BLaER1 (cell line): Measurements from ENCODE around the gene DDX31.
A peak's percentile ranks its signal among the peaks of the same experiment; 100 is the strongest.

Experiments used
- H3K27ac ChIP-seq: shearing (Covaris generic); formaldehyde crosslinking; 2 replicates; pipeline ENCODE4 v1.8.1; 2022
- H3K27me3 ChIP-seq: shearing (Covaris generic); formaldehyde crosslinking; 2 replicates; pipeline ENCODE4 v1.8.1; 2022
- H3K36me3 ChIP-seq: shearing (Covaris generic); formaldehyde crosslinking; 2 replicates; pipeline ENCODE4 v1.8.1; 2022
- H3K4me1 ChIP-seq: shearing (Covaris generic); formaldehyde crosslinking; 2 replicates; pipeline ENCODE4 v1.8.1; 2022
- H3K4me2 ChIP-seq: shearing (Covaris generic); formaldehyde crosslinking; 2 replicates; pipeline ENCODE4 v1.8.1; 2022
- H3K4me3 ChIP-seq: shearing (Covaris generic); formaldehyde crosslinking; 2 replicates; pipeline ENCODE4 v1.8.1; 2022
- H3K9ac ChIP-seq: shearing (Covaris generic); formaldehyde crosslinking; 2 replicates; pipeline ENCODE4 v1.8.1; 2022
- H3K9me3 ChIP-seq: shearing (Covaris generic); formaldehyde crosslinking; 2 replicates; pipeline ENCODE4 v1.8.1; 2022
- H4K20me1 ChIP-seq: shearing (Covaris generic); formaldehyde crosslinking; 2 replicates; pipeline ENCODE4 v1.8.1; 2022
- Cebpa-rat ChIP-seq: shearing (Covaris generic); IDR thresholded peaks from 2 replicates; pipeline ENCODE4 v1.8.1; 2022

Gene DDX31

DNA sequence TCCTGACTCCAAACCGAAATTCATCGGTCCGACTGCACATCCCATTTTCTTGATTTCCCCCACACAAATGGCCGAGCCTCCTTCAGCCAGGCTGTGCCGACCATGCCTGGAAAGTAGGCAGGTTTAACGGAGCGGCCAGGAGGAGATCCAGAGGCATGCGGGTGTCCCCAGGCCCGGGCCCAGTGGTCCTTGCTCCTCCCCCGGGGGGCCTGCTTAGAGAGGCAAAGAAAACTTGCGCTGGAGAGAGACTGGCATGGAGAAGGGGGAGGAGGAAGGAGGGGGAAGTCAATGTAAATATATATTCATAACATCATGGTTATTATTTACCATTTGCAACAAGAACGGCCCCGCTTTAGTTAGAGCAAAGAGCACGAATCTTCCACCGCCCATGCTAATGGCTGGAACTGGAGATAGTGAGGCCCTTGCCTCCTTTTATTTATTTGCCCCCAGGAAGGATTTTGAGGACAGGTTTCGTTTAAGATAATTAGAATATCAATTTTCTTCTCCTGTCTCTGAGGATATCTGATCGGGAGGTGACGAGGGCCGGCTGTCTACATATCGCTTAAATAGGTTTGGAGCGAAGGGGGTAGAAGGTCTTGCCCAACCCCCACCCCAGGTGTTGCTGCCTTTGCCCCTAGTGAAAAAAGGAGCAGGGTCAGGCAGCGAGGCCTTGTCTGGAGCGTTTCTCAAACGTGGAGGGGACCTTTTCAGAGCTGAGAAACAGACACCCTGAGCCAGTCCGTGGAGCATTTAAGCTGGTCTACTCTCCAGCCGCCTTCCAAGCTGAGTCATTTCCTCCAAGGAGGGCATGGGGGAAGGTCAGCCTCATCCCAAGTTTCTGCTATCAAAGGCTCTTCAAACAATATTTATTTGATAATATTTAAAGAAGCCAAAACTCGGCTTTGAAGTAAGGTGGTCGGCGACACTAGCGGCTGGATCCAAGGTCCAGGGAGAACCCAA is 84.9 kb downstream of the DDX31 start:
- TF ChIP-seq Cebpa-rat: no peak
- Histone ChIP-seq H3K27me3 (peaks cover 100% of the 10 kb centered on the region), H3K9ac (no peak overlapping the region), H3K4me2 (no peak overlapping the region), H3K27ac (no peak overlapping the region), H3K4me3 (no peak overlapping the region), H4K20me1 (peaks cover 98% of the 10 kb centered on the region), H3K4me1 (peaks cover 11% of the 10 kb centered on the region), H3K9me3 (no peaks in the 10 kb centered on the region; the same call in 1 of the 2 replicates), H3K36me3 (no peaks in the 10 kb centered on the region)

DNA sequence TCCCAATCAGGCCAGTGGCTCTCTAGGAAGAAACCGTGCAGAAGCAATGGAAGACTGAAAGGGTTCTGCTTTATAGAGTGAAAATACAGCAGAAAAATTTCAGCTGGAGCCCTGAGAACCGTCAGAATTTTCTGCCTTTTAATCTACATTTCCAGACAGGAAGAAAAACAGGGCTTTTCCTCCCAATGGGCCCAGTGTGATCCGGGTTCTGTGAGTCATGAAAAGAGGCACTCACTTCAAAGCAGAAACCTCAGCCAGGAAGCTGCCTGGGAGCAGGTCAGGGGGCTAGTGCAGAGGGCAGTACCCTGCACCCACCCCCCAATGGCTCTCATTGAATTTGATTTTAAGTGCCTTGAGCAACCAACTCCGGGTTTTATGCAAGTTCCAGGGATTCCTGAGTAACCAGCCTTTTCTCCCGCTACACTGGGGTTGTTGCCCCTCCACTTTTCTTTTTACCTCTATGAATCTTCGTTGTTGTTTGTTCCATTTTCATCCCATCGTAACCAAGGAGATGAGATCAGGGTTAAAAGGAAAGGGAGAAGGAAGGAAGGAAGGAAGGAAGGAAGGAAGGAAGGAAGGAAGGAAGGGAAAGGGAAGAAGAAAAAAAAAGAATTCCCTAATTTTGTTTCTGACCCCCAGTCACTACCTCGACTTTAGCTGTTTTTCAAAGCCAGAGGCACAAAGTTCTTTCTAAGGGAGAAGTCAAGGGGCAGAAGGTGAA is 86.0 kb downstream of the DDX31 start:
- Histone ChIP-seq H3K9ac (no peak overlapping the region), H3K4me2 (no peak overlapping the region), H3K9me3 (no peaks in the 10 kb centered on the region; the same call in 1 of the 2 replicates), H3K4me1 (peaks cover 11% of the 10 kb centered on the region), H4K20me1 (peaks cover 98% of the 10 kb centered on the region), H3K27ac (no peak overlapping the region), H3K4me3 (no peak overlapping the region), H3K27me3 (peaks cover 100% of the 10 kb centered on the region), H3K36me3 (no peaks in the 10 kb centered on the region)
- no peak for TF ChIP-seq Cebpa-rat

DNA sequence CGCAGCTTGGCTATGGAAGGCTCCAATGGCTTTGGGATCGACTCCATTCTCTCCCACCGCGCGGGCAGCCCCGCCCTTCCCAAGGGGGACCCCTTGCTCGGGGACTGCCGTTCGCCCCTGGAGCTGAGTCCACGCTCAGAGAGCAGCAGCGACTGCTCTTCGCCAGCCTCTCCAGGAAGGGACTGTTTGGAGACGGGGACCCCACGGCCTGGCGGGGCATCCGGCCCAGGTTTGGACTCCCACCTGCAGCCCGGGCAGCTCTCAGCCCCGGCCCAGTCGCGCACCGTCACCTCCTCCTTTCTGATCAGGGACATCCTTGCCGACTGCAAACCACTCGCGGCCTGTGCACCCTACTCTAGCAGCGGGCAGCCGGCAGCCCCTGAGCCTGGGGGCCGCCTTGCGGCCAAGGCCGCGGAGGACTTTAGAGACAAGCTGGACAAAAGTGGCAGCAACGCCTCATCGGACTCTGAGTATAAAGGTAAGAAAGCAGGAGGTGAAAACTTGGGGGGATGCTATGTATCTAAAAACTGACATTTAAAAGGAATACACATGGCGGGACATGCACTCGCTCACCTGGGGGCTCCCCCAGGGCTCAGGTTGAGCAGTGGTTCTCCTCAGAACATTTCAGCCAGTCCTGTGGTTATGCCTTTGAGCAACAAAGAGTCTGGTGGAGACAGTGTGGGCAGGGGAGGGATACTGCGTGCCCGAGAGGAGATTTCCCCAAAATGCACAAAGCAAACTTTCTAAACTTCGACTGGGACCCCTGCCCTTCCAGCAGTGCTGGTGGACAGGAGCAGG is 86.8 kb downstream of the DDX31 start:
- TF ChIP-seq Cebpa-rat: no peak
- H3K27me3 ChIP-seq: peaks cover 100% of the 10 kb centered on the region

DNA sequence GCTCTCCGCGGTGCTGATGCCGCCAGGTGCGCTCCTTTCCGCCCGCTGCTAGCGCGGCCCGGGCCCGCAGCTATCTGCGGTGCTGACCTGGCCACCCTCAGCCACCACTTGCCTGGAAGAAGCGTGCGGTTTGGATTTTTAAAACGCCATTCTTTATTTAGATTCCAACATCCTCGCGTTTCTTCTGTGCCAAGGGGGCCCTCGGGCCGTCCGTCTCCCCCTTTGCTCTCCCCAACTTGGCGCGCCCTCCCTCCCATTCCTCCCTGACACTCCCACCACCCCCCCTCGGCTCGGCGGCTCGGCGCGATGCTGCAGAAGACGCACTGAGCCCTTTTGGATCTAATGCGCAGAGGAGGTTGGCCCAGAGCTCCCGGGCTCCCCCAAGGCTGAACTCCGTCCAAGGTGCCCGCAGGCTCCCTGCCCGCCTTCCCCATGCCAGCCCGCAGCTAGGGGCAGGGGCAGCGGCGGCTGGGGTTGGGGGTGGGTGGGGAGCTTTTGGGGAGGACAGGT is 87.5 kb downstream of the DDX31 start, which contains the start of gene BARHL1:
Gene BARHL1, plus strand, starts transcription at position 331 of the 510 bp plus-strand sequence. CDS start 192 bp downstream, outside the sequence.
- no peaks in the 10 kb centered on the region for H3K36me3 ChIP-seq
- H3K9ac ChIP-seq: no peak within 1 kb of the TSS
- H3K27me3 ChIP-seq: peaks cover 100% of the 10 kb centered on the region
- peaks cover 11% of the 10 kb centered on the region for H3K4me1 ChIP-seq
- no peaks in the 10 kb centered on the region; the same call in 1 of the 2 replicates for H3K9me3 ChIP-seq
- H3K4me2 ChIP-seq: peak within 1 kb of the TSS; percentile 82
- H4K20me1 ChIP-seq: peaks cover 98% of the 10 kb centered on the region
- no peak within 1 kb of the TSS for H3K27ac ChIP-seq
- H3K4me3 ChIP-seq: peak within 1 kb of the TSS; percentile 55
- no peak for TF ChIP-seq Cebpa-rat

More for the DNA sequence above, 86.8 kb downstream of the DDX31 start:
- no peak overlapping the region for H3K4me3 ChIP-seq
- no peaks in the 10 kb centered on the region for H3K36me3 ChIP-seq
- H3K4me1 ChIP-seq: peaks cover 11% of the 10 kb centered on the region
- H3K9me3 ChIP-seq: no peaks in the 10 kb centered on the region; the same call in 1 of the 2 replicates
- H3K9ac ChIP-seq: no peak overlapping the region
- H4K20me1 ChIP-seq: peaks cover 98% of the 10 kb centered on the region
- no peak overlapping the region for H3K4me2 ChIP-seq
- no peak overlapping the region for H3K27ac ChIP-seq

DNA sequence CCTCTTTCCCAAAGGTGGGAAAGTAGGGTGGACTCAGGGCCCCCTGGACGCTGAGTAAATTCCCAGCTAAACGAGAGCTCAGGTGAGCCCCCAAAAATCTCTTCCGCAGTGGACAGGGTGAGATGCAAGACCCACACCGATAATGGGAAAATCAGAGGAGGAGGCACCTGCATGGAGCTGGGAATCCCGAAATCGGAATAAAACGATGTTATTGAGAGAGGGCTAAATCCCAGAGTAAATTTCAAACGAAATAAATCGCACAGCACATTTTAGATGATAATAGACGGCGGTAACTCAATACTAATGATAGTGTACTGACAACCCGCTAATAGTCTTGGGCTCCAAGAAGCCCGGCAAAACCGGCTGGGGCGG is 90.4 kb downstream of the DDX31 start:
- TF ChIP-seq Cebpa-rat: no peak
- Histone ChIP-seq H3K27ac (no peak overlapping the region), H3K4me3 (no peak overlapping the region), H3K36me3 (no peaks in the 10 kb centered on the region), H3K4me1 (peaks cover 11% of the 10 kb centered on the region), H3K27me3 (peaks cover 93% of the 10 kb centered on the region), H3K4me2 (no peak overlapping the region), H4K20me1 (peaks cover 86% of the 10 kb centered on the region), H3K9ac (no peak overlapping the region), H3K9me3 (no peaks in the 10 kb centered on the region)

DNA sequence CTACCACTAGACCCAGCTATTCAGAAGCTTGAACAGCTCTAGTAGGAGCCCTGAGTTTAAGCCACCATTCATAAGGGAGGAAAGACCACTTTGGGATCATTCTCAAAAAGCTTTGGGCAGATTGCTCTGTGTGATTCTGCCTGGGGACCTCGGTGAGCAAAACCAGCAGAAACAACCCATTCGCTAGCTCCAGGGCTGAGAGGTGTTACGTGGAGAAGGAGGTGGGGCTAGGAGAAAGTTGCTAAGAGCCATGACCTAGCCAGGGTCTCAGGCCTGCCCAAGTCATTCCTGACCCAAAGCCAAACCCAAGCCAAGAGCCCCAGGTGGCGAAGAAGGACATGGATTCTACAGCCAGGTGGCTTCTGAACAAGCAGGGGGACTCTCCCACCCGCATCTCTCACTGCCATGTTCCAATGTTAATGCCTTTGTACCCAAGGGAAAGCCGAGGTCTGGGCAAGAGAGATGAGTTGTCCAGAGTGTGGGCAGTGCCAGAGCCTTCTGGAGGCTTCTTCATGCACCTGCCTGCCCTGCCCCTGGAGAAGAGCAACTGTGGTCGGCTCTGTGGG is 91.3 kb downstream of the DDX31 start:
- Histone ChIP-seq H3K9ac (no peak overlapping the region), H3K27ac (no peak overlapping the region), H4K20me1 (peaks cover 78% of the 10 kb centered on the region), H3K4me2 (no peak overlapping the region), H3K9me3 (no peaks in the 10 kb centered on the region), H3K4me1 (peaks cover 11% of the 10 kb centered on the region), H3K4me3 (no peak overlapping the region), H3K27me3 (peaks cover 83% of the 10 kb centered on the region), H3K36me3 (no peaks in the 10 kb centered on the region)
- TF ChIP-seq Cebpa-rat: no peak

DNA sequence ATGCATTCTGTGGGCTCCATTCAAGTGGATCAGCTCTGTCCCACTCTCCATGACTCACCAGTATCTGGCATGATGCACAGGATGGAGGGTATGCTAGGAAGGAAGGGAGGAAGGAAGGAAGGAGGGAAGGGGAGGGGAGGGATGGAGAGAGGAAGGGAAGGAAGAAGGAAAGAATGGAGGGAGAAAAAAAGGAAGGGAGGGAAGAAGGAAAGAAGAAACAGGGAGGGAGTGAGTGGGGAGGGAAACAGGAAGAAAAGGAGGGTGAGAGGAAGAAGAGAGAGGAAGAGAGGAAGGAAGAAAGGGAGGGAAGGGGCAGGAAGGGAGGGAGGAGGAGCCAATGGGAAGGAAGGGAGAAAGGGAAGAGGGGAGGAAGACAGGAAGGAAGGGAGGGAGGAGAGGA is 92.7 kb downstream of the DDX31 start:
- Histone ChIP-seq H4K20me1 (peaks cover 66% of the 10 kb centered on the region), H3K4me2 (no peak overlapping the region), H3K27me3 (peaks cover 70% of the 10 kb centered on the region), H3K4me1 (peaks cover 12% of the 10 kb centered on the region), H3K9ac (no peak overlapping the region), H3K36me3 (no peaks in the 10 kb centered on the region), H3K9me3 (no peaks in the 10 kb centered on the region), H3K4me3 (no peak overlapping the region), H3K27ac (no peak overlapping the region)
- TF ChIP-seq Cebpa-rat: no peak

DNA sequence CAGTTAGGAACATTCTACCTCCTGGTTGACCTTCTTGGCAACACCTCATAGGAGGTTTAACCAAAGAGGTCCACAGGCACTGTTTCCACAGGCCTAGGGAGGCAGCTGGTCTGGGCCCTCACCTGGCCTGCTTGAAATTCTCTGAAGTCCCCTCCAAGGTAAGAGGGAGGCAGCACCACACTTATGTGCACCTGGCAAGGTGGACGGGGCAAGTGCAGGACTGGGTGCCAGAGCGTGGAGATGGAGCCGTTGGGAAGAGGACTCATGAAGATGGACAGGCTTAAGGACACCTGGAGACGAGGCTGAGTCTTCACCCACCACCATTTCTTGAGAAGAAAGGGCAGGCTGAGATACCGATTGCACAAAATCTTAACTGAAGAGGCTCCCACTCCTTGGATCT is 94.0 kb downstream of the DDX31 start:
- Histone ChIP-seq H3K4me1 (peaks cover 11% of the 10 kb centered on the region), H3K36me3 (no peaks in the 10 kb centered on the region), H4K20me1 (peaks cover 53% of the 10 kb centered on the region), H3K4me2 (no peak overlapping the region), H3K27me3 (peaks cover 57% of the 10 kb centered on the region), H3K4me3 (no peak overlapping the region), H3K27ac (no peak overlapping the region), H3K9me3 (no peaks in the 10 kb centered on the region), H3K9ac (no peak overlapping the region)
- no peak for TF ChIP-seq Cebpa-rat
